HEK293T (cell line): ENCODE measurements around the gene SATL1.

Source experiments
- CTCF ChIA-PET: fragments of 350-600 bp; formaldehyde crosslinking; extraction: SDS; loops from one replicate; lab custom pipeline; 2021; ENCODE audit warnings: antibody characterized with exemption, inconsistent platforms; lab: Yijun Ruan, JAX
- POLR2A ChIA-PET: fragments of 350-600 bp; formaldehyde crosslinking; extraction: SDS; loops from one replicate; lab custom pipeline; 2020; ENCODE audit warnings: antibody characterized with exemption, inconsistent platforms; lab: Yijun Ruan, JAX
- DNase-seq: peaks from one replicate; pipeline ENCODE4 v3.0.0; 2012; ENCODE audit warnings: mixed read lengths; ENCODE audit errors: extremely low spot score
- ARNT ChIP-seq: fragments of 450-650 bp; IDR thresholded peaks from 2 replicates; pipeline ENCODE4 v1.6.1; 2017; ENCODE audit warnings: mild to moderate bottlenecking
- BHLHE40 ChIP-seq: fragments of 450-650 bp; IDR thresholded peaks from 2 replicates; pipeline ENCODE4 v1.6.1; 2016; ENCODE audit warnings: mild to moderate bottlenecking, moderate library complexity, borderline replicate concordance
- CTBP1 ChIP-seq: fragments of 450-650 bp; IDR thresholded peaks from 2 replicates; pipeline ENCODE4 v1.6.1; 2016; ENCODE audit warnings: borderline replicate concordance
- ELF4 ChIP-seq: fragments of 450-650 bp; IDR thresholded peaks from 2 replicates; pipeline ENCODE4 v1.6.1; 2017; ENCODE audit warnings: antibody characterized with exemption
- FOXA1 ChIP-seq: fragments of 450-650 bp; IDR thresholded peaks from 2 replicates; pipeline ENCODE4 v1.6.1; 2016; ENCODE audit warnings: mild to moderate bottlenecking
- FOXK2 ChIP-seq: fragments of 450-650 bp; IDR thresholded peaks from 2 replicates; pipeline ENCODE4 v1.6.1; 2016; ENCODE audit warnings: mild to moderate bottlenecking
- FOXM1 ChIP-seq: fragments of 450-650 bp; IDR thresholded peaks from 2 replicates; pipeline ENCODE4 v1.6.1; 2017; ENCODE audit warnings: mild to moderate bottlenecking, borderline replicate concordance
- HDGF ChIP-seq: fragments of 450-650 bp; IDR thresholded peaks from 2 replicates; pipeline ENCODE4 v1.6.1; 2017; ENCODE audit warnings: antibody characterized with exemption, borderline replicate concordance
- L3MBTL2 ChIP-seq: fragments of 450-650 bp; conservative IDR thresholded peaks from 2 replicates; pipeline ENCODE4 v1.6.1; 2016; ENCODE audit warnings: mild to moderate bottlenecking
- LEF1 ChIP-seq: fragments of 450-650 bp; IDR thresholded peaks from 2 replicates; pipeline ENCODE4 v1.6.1; 2017; ENCODE audit warnings: mild to moderate bottlenecking, borderline replicate concordance
- NFRKB ChIP-seq: fragments of 450-650 bp; IDR thresholded peaks from 2 replicates; pipeline ENCODE4 v1.6.1; 2016; ENCODE audit warnings: mild to moderate bottlenecking, moderate library complexity
- SP1 ChIP-seq: fragments of 450-650 bp; IDR thresholded peaks from 2 replicates; pipeline ENCODE4 v1.6.1; 2017
- SUZ12 ChIP-seq: fragments of 450-650 bp; IDR thresholded peaks from 2 replicates; pipeline ENCODE4 v1.6.1; 2016; ENCODE audit warnings: mild to moderate bottlenecking
- TARDBP ChIP-seq: fragments of 450-650 bp; IDR thresholded peaks from 2 replicates; pipeline ENCODE4 v1.6.1; 2016
- ZNF384 ChIP-seq: fragments of 450-650 bp; IDR thresholded peaks from 2 replicates; pipeline ENCODE4 v1.6.1; 2016
- TF ChIP-seq, protein P1 (sequence below): fragments of 450-650 bp; IDR thresholded peaks from 2 replicates; pipeline ENCODE4 v1.6.1; 2016

The SATL1 gene

DNA sequence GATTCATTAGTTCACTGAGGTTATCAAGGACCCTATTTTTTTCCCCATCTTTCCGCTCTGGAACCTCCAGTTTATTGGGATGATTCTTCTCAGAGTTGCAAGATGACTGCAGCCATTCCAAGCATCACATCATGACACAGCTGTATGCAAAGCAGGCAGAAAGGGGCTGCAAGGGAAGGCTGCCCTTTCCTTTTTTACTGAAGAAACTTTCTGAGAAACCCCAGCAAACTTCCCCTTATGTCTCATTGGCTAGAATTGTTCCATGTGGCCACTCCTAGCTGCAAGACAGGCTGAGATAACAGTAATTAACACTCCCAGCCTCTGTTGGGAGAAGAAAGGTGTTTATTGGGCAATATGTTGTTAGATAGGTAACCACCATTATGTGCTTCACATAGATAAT lies 102.6 kb downstream of the SATL1 start:
- ChIA-PET POLR2A (no interaction called here), CTCF (no interaction called here)

DNA sequence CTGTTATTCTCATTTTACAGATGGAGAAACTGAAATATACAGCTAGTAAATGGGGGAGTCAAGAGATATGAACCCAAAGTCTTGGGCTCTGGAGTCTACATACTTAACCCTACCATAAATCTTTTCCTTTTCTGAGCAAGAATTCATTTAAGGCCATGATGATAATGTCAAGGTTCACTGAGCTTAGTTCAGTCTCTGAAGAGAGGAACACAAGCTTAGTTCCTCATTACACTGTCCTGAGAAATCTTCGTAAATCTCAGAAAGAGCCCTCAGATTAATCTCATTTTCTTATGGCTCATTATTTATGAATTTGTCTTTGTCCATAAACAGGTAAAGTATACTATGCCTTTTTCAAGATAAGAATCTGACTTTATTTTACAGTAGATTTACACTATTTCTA lies 104.2 kb downstream of the SATL1 start:
- TF ChIP-seq, protein P1, sequence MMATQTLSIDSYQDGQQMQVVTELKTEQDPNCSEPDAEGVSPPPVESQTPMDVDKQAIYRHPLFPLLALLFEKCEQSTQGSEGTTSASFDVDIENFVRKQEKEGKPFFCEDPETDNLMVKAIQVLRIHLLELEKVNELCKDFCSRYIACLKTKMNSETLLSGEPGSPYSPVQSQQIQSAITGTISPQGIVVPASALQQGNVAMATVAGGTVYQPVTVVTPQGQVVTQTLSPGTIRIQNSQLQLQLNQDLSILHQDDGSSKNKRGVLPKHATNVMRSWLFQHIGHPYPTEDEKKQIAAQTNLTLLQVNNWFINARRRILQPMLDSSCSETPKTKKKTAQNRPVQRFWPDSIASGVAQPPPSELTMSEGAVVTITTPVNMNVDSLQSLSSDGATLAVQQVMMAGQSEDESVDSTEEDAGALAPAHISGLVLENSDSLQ: no peak
- TF ChIP-seq ARNT: no peak
- no peak for TF ChIP-seq SUZ12
- no peak for TF ChIP-seq NFRKB
- TF ChIP-seq TARDBP: no peak
- no peak for TF ChIP-seq LEF1
- TF ChIP-seq ELF4: no peak
- TF ChIP-seq ZNF384: no peak
- no peak for TF ChIP-seq L3MBTL2
- TF ChIP-seq BHLHE40: no peak
- TF ChIP-seq FOXK2: no peak
- no peak for TF ChIP-seq CTBP1
- TF ChIP-seq FOXA1: no peak
- no peak for TF ChIP-seq HDGF
- TF ChIP-seq SP1: no peak
- ChIA-PET POLR2A (no interaction called here), CTCF (no interaction called here)
- DNase-seq: no peak

More for the DNA sequence above, 102.6 kb downstream of the SATL1 start:
- no peak for DNase-seq
- no peak for TF ChIP-seq FOXM1
- TF ChIP-seq BHLHE40: no peak

DNA sequence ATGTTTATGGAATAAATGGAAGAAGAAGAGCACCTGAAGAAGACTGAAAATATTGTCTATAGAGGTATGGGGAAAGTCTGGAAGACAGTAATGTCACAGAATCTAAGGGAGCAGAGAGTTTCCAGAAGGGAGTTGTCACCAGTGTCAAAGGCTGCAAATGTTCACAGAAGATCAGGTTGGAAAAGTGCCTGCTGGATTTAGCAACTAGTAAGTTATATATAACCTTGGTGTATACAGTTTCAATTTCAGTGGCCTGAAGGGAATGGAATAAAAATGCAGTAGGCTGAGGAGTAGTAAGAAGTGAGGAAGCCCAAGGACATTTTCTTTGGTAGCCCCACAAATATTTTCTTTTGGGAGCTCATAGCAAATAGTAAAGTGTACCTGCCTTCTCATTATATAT lies 107.2 kb downstream of the SATL1 start:
- POLR2A ChIA-PET: no interaction called here
- CTCF ChIA-PET: no interaction called here
- DNase-seq: no peak
- TF ChIP-seq FOXA1 (no peak), ELF4 (no peak), FOXK2 (no peak), FOXM1 (no peak), LEF1 (no peak), TARDBP (no peak), L3MBTL2 (no peak)
- TF ChIP-seq, protein P1: no peak

DNA sequence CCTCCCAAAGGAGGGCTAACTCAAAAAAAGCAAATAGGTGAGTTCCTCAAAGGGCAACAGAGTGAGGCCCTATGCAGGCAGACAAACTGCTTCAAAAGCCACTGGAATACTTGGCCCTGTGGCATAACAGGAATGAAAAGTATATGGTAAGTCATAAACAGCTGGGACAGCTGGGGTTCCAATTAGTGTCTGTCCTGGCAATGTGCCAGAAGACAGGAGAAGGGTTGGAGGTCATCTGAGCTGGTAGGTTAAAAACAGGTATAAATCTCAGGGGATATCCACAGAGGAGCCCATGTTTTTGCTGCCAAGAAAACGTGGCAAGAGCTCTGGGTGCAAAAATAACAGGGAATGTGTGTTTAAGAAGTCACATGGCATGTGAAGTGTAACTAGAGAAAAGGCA lies 128.3 kb downstream of the SATL1 start:
- TF ChIP-seq CTBP1 (no peak), FOXK2 (no peak)
- no peak for DNase-seq
- CTCF ChIA-PET: no interaction called here
- POLR2A ChIA-PET: no interaction called here

DNA sequence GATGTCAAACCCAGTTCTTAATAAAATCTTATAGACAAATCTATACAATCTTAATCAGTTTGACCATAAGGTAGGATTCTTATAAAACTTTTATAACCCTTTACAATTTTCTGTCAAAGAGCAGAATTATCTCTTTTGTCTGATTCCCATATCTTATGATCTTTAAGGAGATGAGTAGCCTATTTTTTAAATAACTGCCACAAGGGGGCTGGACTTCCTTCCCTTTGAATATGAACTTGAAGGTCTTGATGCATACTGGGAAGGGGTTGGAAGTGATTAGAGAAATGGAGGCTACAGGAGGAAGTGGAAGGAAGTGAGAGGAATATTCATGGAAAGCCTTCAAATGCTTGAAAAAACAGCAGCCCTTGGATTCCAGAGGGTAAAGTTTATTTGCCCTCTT lies 128.8 kb downstream of the SATL1 start:
- ChIA-PET POLR2A (no interaction called here), CTCF (no interaction called here)
- no peak for DNase-seq
- TF ChIP-seq ELF4 (no peak), TARDBP (no peak), ARNT (no peak)

DNA sequence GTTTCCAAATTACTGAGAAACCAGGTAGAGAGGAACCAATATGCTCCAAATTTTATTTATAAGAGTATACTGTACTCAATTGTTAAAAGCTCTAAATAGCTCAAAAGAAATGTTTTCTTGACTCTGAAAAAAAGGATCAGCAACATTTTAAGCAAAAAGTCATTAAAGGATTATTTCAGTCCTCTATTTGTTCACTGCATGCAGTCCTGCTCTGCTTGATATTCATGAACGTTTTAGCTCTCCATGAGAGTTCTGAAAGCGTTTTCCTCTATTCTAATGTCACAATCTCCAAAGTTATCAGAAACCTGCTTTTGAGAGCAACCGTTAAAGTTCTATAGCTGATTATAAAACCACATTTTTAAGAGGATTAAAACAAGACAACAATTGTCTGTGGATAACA lies 129.4 kb downstream of the SATL1 start:
- TF ChIP-seq ARNT (no peak), ZNF384 (no peak), L3MBTL2 (no peak), BHLHE40 (no peak), NFRKB (no peak), ELF4 (no peak), FOXA1 (no peak), SP1 (no peak), FOXK2 (no peak)
- TF ChIP-seq, protein P1: no peak
- DNase-seq: no peak
- CTCF ChIA-PET: no interaction called here
- POLR2A ChIA-PET: no interaction called here

DNA sequence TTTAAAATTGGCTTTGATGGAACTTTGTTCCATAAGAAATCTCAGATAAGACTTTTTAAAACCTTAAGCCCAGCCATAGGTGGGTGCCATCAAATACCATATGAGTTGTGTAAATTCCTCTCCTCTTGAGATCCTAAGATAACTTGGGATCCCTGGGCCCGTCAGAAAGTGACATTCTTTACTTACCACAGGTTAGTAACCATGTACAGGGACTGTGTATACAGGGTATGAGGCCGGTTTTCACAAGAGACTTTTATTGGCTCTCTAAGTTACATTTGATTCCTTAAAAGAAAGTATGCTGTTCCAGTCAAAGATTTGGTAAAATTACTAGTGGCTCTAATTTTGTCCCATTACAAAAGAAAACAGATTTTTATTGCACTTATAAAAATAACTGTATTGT lies 129.8 kb downstream of the SATL1 start:
- TF ChIP-seq FOXM1: no peak
- POLR2A ChIA-PET: no interaction called here
- DNase-seq: no peak

DNA sequence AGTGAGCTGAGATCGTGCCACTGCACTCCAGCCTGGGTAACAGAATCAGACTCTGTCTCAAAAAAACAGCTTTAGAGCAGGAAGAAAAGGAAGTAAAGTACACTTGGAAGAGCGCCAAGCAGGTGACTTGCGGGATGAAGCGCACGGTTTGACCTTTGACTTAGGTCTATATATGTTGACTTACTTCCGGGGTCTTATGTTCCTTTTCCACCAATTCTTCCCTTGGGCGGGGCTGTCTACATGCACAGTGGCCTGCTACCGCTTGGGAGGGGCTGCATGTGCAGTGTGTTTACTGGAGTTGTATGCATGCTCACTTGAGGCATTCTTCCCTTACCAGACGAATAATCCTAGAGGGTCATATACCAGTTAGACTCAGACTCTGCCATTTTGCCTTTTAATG lies 131.3 kb downstream of the SATL1 start:
- no peak for DNase-seq
- POLR2A ChIA-PET: no interaction called here
- TF ChIP-seq ZNF384 (no peak), FOXK2 (no peak), L3MBTL2 (no peak), NFRKB (no peak), CTBP1 (no peak)
- TF ChIP-seq, protein P1: no peak
- CTCF ChIA-PET: interaction anchor here (1.4 kb wide), 1 partner anchor 10 kb away, joined by 4 read pairs; no protein-coding TSS in a partner anchor

More for the DNA sequence above, 129.8 kb downstream of the SATL1 start:
- CTCF ChIA-PET: no interaction called here
